GM12878 (cell line): Measurements from ENCODE around the gene NBEA. TPM values are rescaled to one million over a fixed set of nuclear protein-coding genes. Genes with fewer than 3 reads are reported as not detected.
"Not testable (repeated sequence)": the region's sequence is repeated elsewhere in the genome, so short reads cannot be mapped to it uniquely, and the experiment has no call there.

Experiments used
- ATAC-seq: fragments of 200-7000 bp; cut with Tn5 transposase; 3 replicates; pipeline ENCODE4 v1.9.1; 2020; ENCODE audit warnings: mild to moderate bottlenecking, moderate library complexity
- BruUV-seq: library from RNA; stranded (reverse); fragments of 400-500 nt; replicated peaks from 2 replicates; lab custom pipeline; 2021; lab: Mats Ljungman, UMichigan
- CTCF ChIA-PET: fragments of 300-600 bp; sonication (Branson Sonifier 250); formaldehyde crosslinking; extraction: SDS; loops from one replicate; lab custom pipeline; 2021; ENCODE audit warnings: inconsistent platforms; lab: Yijun Ruan, JAX
- POLR2A ChIA-PET: fragments of 350-600 bp; formaldehyde crosslinking; extraction: SDS; loops from one replicate; lab custom pipeline; 2021; ENCODE audit warnings: inconsistent platforms; lab: Charles Lee
- RAD21 ChIA-PET: fragments of 300-600 bp; sonication (Branson Sonifier 250); formaldehyde crosslinking; loops from one replicate; lab custom pipeline; 2023; ENCODE audit warnings: antibody characterized with exemption; ENCODE audit not compliant: unreplicated experiment; lab: Charles Lee
- SMC1A ChIA-PET: fragments of 300-600 bp; sonication (Branson Sonifier 250); formaldehyde crosslinking; loops from one replicate; lab custom pipeline; 2023; ENCODE audit not compliant: unreplicated experiment, uncharacterized antibody; lab: Charles Lee
- DNase-seq: peaks from one replicate; pipeline ENCODE4 v3.0.0-alpha.2; 2011; ENCODE audit warnings: low read depth, low spot score
- FAIRE-seq: peaks from 3 replicates; lab custom pipeline; 2011; peaks lifted over from hg19 to GRCh38; lab: Jason Lieb, UNC
- H2AFZ ChIP-seq: 2 replicates; pipeline ENCODE4 v1.6.0; 2011; ENCODE audit warnings: low read depth, low read length, control low read depth; ENCODE audit not compliant: control insufficient read depth
- H3K27ac ChIP-seq: 2 replicates; pipeline ENCODE4 v1.5.1; 2011; ENCODE audit warnings: control low read depth; ENCODE audit not compliant: control insufficient read depth, insufficient read depth
- H3K27me3 ChIP-seq, 2 experiments: replicated peaks in 1 of 2; 2 replicates each; pipeline versions ENCODE4 v1.6.0 to v1.6.1; 2011; ENCODE audit warnings: low read length in 1 of 2; ENCODE audit not compliant: control insufficient read depth in 2 of 2, insufficient read depth in 2 of 2
- H3K36me3 ChIP-seq, 2 experiments: 2 replicates each; pipeline ENCODE4 v1.5.1; 2011; ENCODE audit warnings: low read length in 1 of 2; ENCODE audit not compliant: control insufficient read depth in 2 of 2, insufficient read depth in 2 of 2
- H3K4me1 ChIP-seq: 2 replicates; pipeline ENCODE4 v1.6.1; 2011; ENCODE audit warnings: mild to moderate bottlenecking, low read length, moderate library complexity, mixed read lengths; ENCODE audit not compliant: control insufficient read depth, insufficient read depth
- H3K4me2 ChIP-seq: 2 replicates; pipeline ENCODE4 v1.6.0; 2011; ENCODE audit warnings: control low read depth; ENCODE audit not compliant: control insufficient read depth, insufficient read depth
- H3K4me3 ChIP-seq: fragments of 200-600 bp; sonication (generic); 2 replicates; pipeline ENCODE4 v1.5.1; 2016
- H3K79me2 ChIP-seq: 2 replicates; pipeline ENCODE4 v1.6.0; 2011; ENCODE audit warnings: low read length; ENCODE audit not compliant: control insufficient read depth, insufficient read depth
- H3K9ac ChIP-seq: 2 replicates; pipeline ENCODE4 v1.8.0; 2011; ENCODE audit warnings: low read length, control low read depth, mixed read lengths; ENCODE audit not compliant: control insufficient read depth, insufficient read depth
- H3K9me3 ChIP-seq: replicated peaks from 3 replicates; pipeline ENCODE4 v1.5.1; 2011; ENCODE audit warnings: mild to moderate bottlenecking, low read length; ENCODE audit not compliant: control insufficient read depth, insufficient read depth
- H4K20me1 ChIP-seq: 2 replicates; pipeline ENCODE4 v1.6.0; 2011; ENCODE audit not compliant: control insufficient read depth, insufficient read depth
- RELA ChIP-seq: fragments of 450-650 bp; IDR thresholded peaks from 2 replicates; pipeline ENCODE4 v1.8.0; 2014; ENCODE audit warnings: borderline replicate concordance; ENCODE audit not compliant: partially characterized antibody
- WGBS: methylation state at CpG from one replicate; pipeline ENCODE4 v1.1.6; 2016; ENCODE audit warnings: low lambda C conversion rate; ENCODE audit not compliant: insufficient replicate concordance, insufficient coverage; ENCODE audit errors: missing lambda C conversion rate; 5-methylcytosine and 5-hydroxymethylcytosine counted together
- in situ Hi-C: fragments of 300-500 bp; cut with MboI; formaldehyde crosslinking; loops from 9 replicates; pipeline ENCODE4 v1.14.3; 2018; ENCODE audit warnings: mixed read lengths
- intact Hi-C: fragments of 100-400 bp; cut with micrococcal nuclease; formaldehyde crosslinking; loops from one replicate; pipeline ENCODE4 v1.14.2; 2022; ENCODE audit not compliant: unreplicated experiment
- polyA plus RNA-seq, 11 experiments: library from polyadenylated mRNA; depleted of rRNA in 4 of 11; unstranded in 6 of 11; stranded (reverse) in 5 of 11; fragments of >200 nt; fragmentation: Nextera tagmentation in 4 of 11; fragmentation: Illumina TruSeq in 1 of 11; extraction: Ambion mirVana in 4 of 11; extraction: Trizol in 1 of 11; gene quantifications; 1 replicate in 1 of 11; 2 replicates in 10 of 11; pipeline versions ENCODE4 v1.2.1 to v1.2.3, GENCODE V29; 2011 to 2016; ENCODE audit warnings: inconsistent platforms in 2 of 11, missing spikeins in 2 of 11, low read depth in 1 of 11
- total RNA-seq, 4 experiments: library from RNA; depleted of rRNA in 3 of 4; stranded (reverse); fragments of >200 nt in 3 of 4; fragmentation: Illumina TruSeq in 1 of 4; extraction: Trizol in 1 of 4; gene quantifications; 2 replicates each; pipeline versions ENCODE4 v1.2.1 to v1.2.3, GENCODE V29; 2013 to 2021
- TF ChIP-seq, protein P1 (sequence below): IDR thresholded peaks from 2 replicates; pipeline ENCODE4 v1.6.1; 2012; ENCODE audit warnings: mild to moderate bottlenecking, low read depth, low read length

Gene NBEA
- total and polyA plus RNA-seq, 10 of the 15 experiments (the other 5 are each of a cell fraction or from before 2014, with no cell fraction given) = 0.23 to 3.6 (median 0.55) TPM

DNA sequence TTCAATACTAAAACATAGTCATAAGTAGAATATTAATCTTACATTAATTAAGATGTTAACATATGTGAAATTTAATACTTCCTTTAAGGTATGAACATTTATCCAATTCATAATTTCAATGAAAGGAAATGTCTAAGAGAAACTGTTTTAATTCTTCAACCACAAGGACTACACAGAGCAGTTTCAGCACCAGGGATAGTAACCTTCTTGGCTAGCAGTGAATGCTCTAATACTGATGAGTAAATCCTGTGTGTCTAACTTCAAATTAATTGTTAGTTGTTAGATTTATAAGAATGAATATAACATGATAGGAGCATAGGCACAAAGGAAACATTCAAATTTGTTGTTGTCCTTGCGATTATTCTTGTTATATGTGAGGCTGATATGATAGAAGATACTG, 15.6 kb upstream of the NBEA start:
- Histone ChIP-seq H3K79me2 (no peaks in the 10 kb centered on the region), H3K4me1 (no peaks in the 10 kb centered on the region), H3K4me3 (no peak overlapping the region), H3K36me3 (no peaks in the 10 kb centered on the region), H3K4me2 (no peak overlapping the region), H4K20me1 (no peaks in the 10 kb centered on the region), H3K9ac (no peak overlapping the region), H3K9me3 (no peaks in the 10 kb centered on the region), H3K27me3 (no peaks in the 10 kb centered on the region), H3K27ac (no peak overlapping the region), H2AFZ (no peak overlapping the region)
- no TSS peak for BruUV-seq
- ATAC-seq = no peak
- ChIA-PET SMC1A (no interaction called here), RAD21 (no interaction called here), CTCF (no interaction called here), POLR2A (no interaction called here)
- in situ Hi-C loops = no loop called here
- no peak for TF ChIP-seq RELA
- TF ChIP-seq, protein P1, sequence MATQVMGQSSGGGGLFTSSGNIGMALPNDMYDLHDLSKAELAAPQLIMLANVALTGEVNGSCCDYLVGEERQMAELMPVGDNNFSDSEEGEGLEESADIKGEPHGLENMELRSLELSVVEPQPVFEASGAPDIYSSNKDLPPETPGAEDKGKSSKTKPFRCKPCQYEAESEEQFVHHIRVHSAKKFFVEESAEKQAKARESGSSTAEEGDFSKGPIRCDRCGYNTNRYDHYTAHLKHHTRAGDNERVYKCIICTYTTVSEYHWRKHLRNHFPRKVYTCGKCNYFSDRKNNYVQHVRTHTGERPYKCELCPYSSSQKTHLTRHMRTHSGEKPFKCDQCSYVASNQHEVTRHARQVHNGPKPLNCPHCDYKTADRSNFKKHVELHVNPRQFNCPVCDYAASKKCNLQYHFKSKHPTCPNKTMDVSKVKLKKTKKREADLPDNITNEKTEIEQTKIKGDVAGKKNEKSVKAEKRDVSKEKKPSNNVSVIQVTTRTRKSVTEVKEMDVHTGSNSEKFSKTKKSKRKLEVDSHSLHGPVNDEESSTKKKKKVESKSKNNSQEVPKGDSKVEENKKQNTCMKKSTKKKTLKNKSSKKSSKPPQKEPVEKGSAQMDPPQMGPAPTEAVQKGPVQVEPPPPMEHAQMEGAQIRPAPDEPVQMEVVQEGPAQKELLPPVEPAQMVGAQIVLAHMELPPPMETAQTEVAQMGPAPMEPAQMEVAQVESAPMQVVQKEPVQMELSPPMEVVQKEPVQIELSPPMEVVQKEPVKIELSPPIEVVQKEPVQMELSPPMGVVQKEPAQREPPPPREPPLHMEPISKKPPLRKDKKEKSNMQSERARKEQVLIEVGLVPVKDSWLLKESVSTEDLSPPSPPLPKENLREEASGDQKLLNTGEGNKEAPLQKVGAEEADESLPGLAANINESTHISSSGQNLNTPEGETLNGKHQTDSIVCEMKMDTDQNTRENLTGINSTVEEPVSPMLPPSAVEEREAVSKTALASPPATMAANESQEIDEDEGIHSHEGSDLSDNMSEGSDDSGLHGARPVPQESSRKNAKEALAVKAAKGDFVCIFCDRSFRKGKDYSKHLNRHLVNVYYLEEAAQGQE = peak; percentile 74
- intact Hi-C loops = no loop called here
- no peak for FAIRE-seq
- WGBS = 0% methylated on average over 1 of the region's 1 CpG
- no peak for DNase-seq

- H3K79me2 ChIP-seq, POLR2A ChIA-PET, ATAC-seq, H3K4me3 ChIP-seq, BruUV-seq, DNase-seq, H3K27me3 ChIP-seq, H3K9ac ChIP-seq, RAD21 ChIA-PET, H3K36me3 ChIP-seq, SMC1A ChIA-PET, H3K9me3 ChIP-seq, H3K27ac ChIP-seq, H3K4me1 ChIP-seq, in situ Hi-C loops, H3K4me2 ChIP-seq, H4K20me1 ChIP-seq, intact Hi-C loops, H2AFZ ChIP-seq, CTCF ChIA-PET: not testable (repeated sequence)
- FAIRE-seq = peak; percentile 7
- 0% methylated on average over 1 of the region's 1 CpG for WGBS
Observed at GRCh38 chr13:34928676-34929075, 13.4 kb upstream of the NBEA start.
